K562 (cell line): Measurements from ENCODE around the gene ECT2L. TPM values are rescaled to one million over a fixed set of nuclear protein-coding genes. Genes with fewer than 3 reads are reported as not detected.

Source experiments
- ATAC-seq: fragments of 200-7000 bp; cut with Tn5 transposase; 3 replicates; pipeline ENCODE4 v1.9.1; 2020; ENCODE audit warnings: moderate library complexity
- BruUV-seq: library from RNA; stranded (reverse); fragments of 400-500 nt; replicated peaks from 2 replicates; lab custom pipeline; 2021; lab: Mats Ljungman, UMichigan
- CTCF ChIA-PET: fragments of 300-600 bp; formaldehyde crosslinking; extraction: SDS; loops from one replicate; lab custom pipeline; 2021; ENCODE audit warnings: low intra/inter-chr PET ratio; lab: Yijun Ruan, JAX
- POLR2A ChIA-PET: fragments of 300-600, 350-650 bp; sonication (Branson Sonifier 250); formaldehyde crosslinking; extraction: SDS; loops from one replicate; lab custom pipeline; 2021; ENCODE audit warnings: antibody characterized with exemption, inconsistent platforms; lab: Yijun Ruan, JAX
- DNase-seq, 4 experiments: peaks; one replicate each; pipeline versions ENCODE4 v3.0.0 to v3.0.0-alpha.2; 2011 to 2018; ENCODE audit warnings: low spot score in 3 of 4, mixed read lengths in 3 of 4; ENCODE audit errors: extremely low read depth in 1 of 4
- FAIRE-seq: peaks from 2 replicates; lab custom pipeline; 2011; peaks lifted over from hg19 to GRCh38; lab: Jason Lieb, UNC
- H2AFZ ChIP-seq: 2 replicates; pipeline ENCODE4 v1.6.0; 2011; ENCODE audit warnings: low read depth, low read length, control low read depth, inconsistent platforms
- H3K27ac ChIP-seq: fragments of 200-600 bp; 3 replicates; pipeline ENCODE4 v1.8.0; 2011; ENCODE audit warnings: low read depth, mild to moderate bottlenecking, control low read depth, inconsistent platforms, low read length, moderate library complexity, mixed read lengths; ENCODE audit errors: extremely low read depth
- H3K27me3 ChIP-seq, 2 experiments: fragments of 300-600 bp in 1 of 2; 2 replicates in 1 of 2; 3 replicates in 1 of 2; pipeline versions ENCODE4 v1.6.0 to v1.8.0; 2011; ENCODE audit warnings: inconsistent platforms in 2 of 2, low read length in 2 of 2, mild to moderate bottlenecking in 1 of 2, mixed read lengths in 1 of 2, moderate library complexity in 1 of 2; ENCODE audit not compliant: control insufficient read depth in 2 of 2, insufficient read depth in 2 of 2
- H3K36me3 ChIP-seq: fragments of 300-600 bp; 3 replicates; pipeline ENCODE4 v1.8.0; 2011; ENCODE audit warnings: mild to moderate bottlenecking, low read length, inconsistent platforms; ENCODE audit not compliant: control insufficient read depth, insufficient read depth
- H3K4me1 ChIP-seq, 2 experiments: fragments of 200-600 bp in 1 of 2; replicated peaks in 1 of 2; 2 replicates in 1 of 2; 3 replicates in 1 of 2; pipeline versions ENCODE4 v1.5.1 to v1.8.0; 2011; ENCODE audit warnings: inconsistent platforms in 2 of 2, low read length in 2 of 2, mild to moderate bottlenecking in 1 of 2, mixed read lengths in 1 of 2, moderate library complexity in 1 of 2; ENCODE audit not compliant: control insufficient read depth in 2 of 2, insufficient read depth in 2 of 2
- H3K4me2 ChIP-seq: 2 replicates; pipeline ENCODE4 v1.6.1; 2011; ENCODE audit warnings: low read length, control low read depth, inconsistent platforms, mixed read lengths; ENCODE audit not compliant: insufficient read depth
- H3K4me3 ChIP-seq: fragments of 200-600 bp; sonication (generic), shearing (Covaris generic); 2 replicates; pipeline ENCODE4 v1.5.1; 2016; ENCODE audit warnings: control low read depth, inconsistent platforms
- H3K79me2 ChIP-seq: fragments of 200-600 bp; 3 replicates; pipeline ENCODE4 v1.8.0; 2011; ENCODE audit warnings: low read length, inconsistent platforms; ENCODE audit not compliant: control insufficient read depth, insufficient read depth
- H3K9ac ChIP-seq, 2 experiments: 2 replicates each; pipeline versions ENCODE4 v1.6.0 to v1.6.1; 2011; ENCODE audit warnings: low read depth in 2 of 2, low read length in 2 of 2, control low read depth in 1 of 2, inconsistent platforms in 1 of 2, mild to moderate bottlenecking in 1 of 2, mixed read lengths in 1 of 2; ENCODE audit not compliant: insufficient read depth in 1 of 2
- H3K9me1 ChIP-seq: one replicate; pipeline ENCODE4 v1.6.0; 2011; ENCODE audit warnings: inconsistent platforms, mild to moderate bottlenecking, low read length, moderate library complexity; ENCODE audit not compliant: control insufficient read depth, insufficient read depth
- H3K9me3 ChIP-seq: replicated peaks from 2 replicates; pipeline ENCODE4 v1.5.1; 2011; ENCODE audit warnings: low read depth, low read length, inconsistent platforms; ENCODE audit not compliant: control insufficient read depth, insufficient read depth
- H4K20me1 ChIP-seq: replicated peaks from 2 replicates; pipeline ENCODE4 v1.6.1; 2011; ENCODE audit warnings: low read length, inconsistent platforms, mixed read lengths; ENCODE audit not compliant: control insufficient read depth, insufficient read depth
- BRD4 ChIP-seq: fragments of 200-600 bp; sonication (generic); IDR thresholded peaks from 2 replicates; pipeline ENCODE4 v1.6.1; 2017; ENCODE audit warnings: inconsistent platforms
- CBX8 ChIP-seq: fragments of 200-600 bp; sonication (generic); IDR thresholded peaks from 2 replicates; pipeline ENCODE4 v1.6.1; 2012; ENCODE audit warnings: borderline replicate concordance, mixed run types, low read depth, mild to moderate bottlenecking, moderate library complexity, mixed read lengths, low read length, control low read depth, inconsistent platforms; ENCODE audit not compliant: poor library complexity, severe bottlenecking; ENCODE audit errors: extremely low read depth
- CEBPG ChIP-seq, 3 experiments: fragments of 200-800 bp in 1 of 3; sonication (Bioruptor generic) in 1 of 3; sonication (generic) in 1 of 3; formaldehyde crosslinking in 1 of 3; IDR thresholded peaks in 2 of 3; conservative IDR thresholded peaks in 1 of 3; 2 replicates each; pipeline versions ENCODE4 v1.6.1 to v1.8.0; 2016 to 2022; ENCODE audit warnings: missing compliant biosample characterization in 2 of 3, missing genetic modification characterization in 2 of 3, mild to moderate bottlenecking in 1 of 3, missing genetic modification reagents in 1 of 3
- E2F3 ChIP-seq: fragments of 250-450 bp; sonication (Bioruptor Pico); IDR thresholded peaks from 2 replicates; pipeline ENCODE4 v1.4.0; 2020; ENCODE audit warnings: mild to moderate bottlenecking
- HCFC1 ChIP-seq: IDR thresholded peaks from 2 replicates; pipeline ENCODE4 v1.6.1; 2012; ENCODE audit warnings: low read depth, low read length, improper control_type of control experiment
- HDAC3 ChIP-seq: fragments of 450-650 bp; IDR thresholded peaks from 2 replicates; pipeline ENCODE4 v1.6.1; 2018; ENCODE audit warnings: borderline replicate concordance, mild to moderate bottlenecking, moderate library complexity; ENCODE audit not compliant: partially characterized antibody
- PHB ChIP-seq: fragments of 250-450 bp; sonication (Bioruptor Pico); IDR thresholded peaks from 2 replicates; pipeline ENCODE4 v1.5.0; 2021
- PHF21A ChIP-seq: fragments of 450-650 bp; IDR thresholded peaks from 2 replicates; pipeline ENCODE4 v1.6.1; 2017; ENCODE audit warnings: low read depth, borderline replicate concordance
- POLR2G ChIP-seq: fragments of 200-400 bp; formaldehyde crosslinking; IDR thresholded peaks from 2 replicates; pipeline ENCODE4 v1.6.1; 2017; ENCODE audit warnings: low read depth, mild to moderate bottlenecking, antibody characterized with exemption, low read length, moderate library complexity
- SNRNP70 ChIP-seq: fragments of 200-400 bp; formaldehyde crosslinking; optimal IDR thresholded peaks from 2 replicates; pipeline ENCODE3; 2017; ENCODE audit warnings: low read depth, low read length
- TAF7 ChIP-seq: fragments of 450-650 bp; IDR thresholded peaks from 2 replicates; pipeline ENCODE4 v1.6.1; 2016; ENCODE audit warnings: missing genetic modification characterization, missing compliant biosample characterization
- XRCC5 ChIP-seq: fragments of 200-400 bp; formaldehyde crosslinking; IDR thresholded peaks from 2 replicates; pipeline ENCODE4 v1.6.1; 2017; ENCODE audit warnings: low read depth, mild to moderate bottlenecking, low read length
- ZNF311 ChIP-seq: fragments of 250-450 bp; sonication (Bioruptor Pico); IDR thresholded peaks from 2 replicates; pipeline ENCODE4 v1.4.0; 2020; ENCODE audit warnings: mild to moderate bottlenecking, moderate library complexity
- ZNF586 ChIP-seq: fragments of 450-650 bp; formaldehyde crosslinking; conservative IDR thresholded peaks from 2 replicates; pipeline ENCODE4 v1.4.0; 2020; ENCODE audit warnings: mild to moderate bottlenecking, moderate library complexity
- ZNF830 ChIP-seq: fragments of 250-450 bp; sonication (Bioruptor Pico); IDR thresholded peaks from 2 replicates; pipeline ENCODE4 v1.5.0; 2021; ENCODE audit warnings: mild to moderate bottlenecking
- WGBS: fragments of 100-300 bp; shearing (Covaris generic); methylation state at CpG from one replicate; pipeline ENCODE4 v1.1.6; 2016; ENCODE audit warnings: low coverage, mixed read lengths; ENCODE audit not compliant: insufficient coverage; ENCODE audit errors: missing lambda C conversion rate; 5-methylcytosine and 5-hydroxymethylcytosine counted together
- in situ Hi-C: fragments of 300-500 bp; cut with MboI; formaldehyde crosslinking; loops from 4 replicates; pipeline ENCODE4 v1.15.0; 2018; ENCODE audit warnings: inconsistent platforms, mixed read lengths
- intact Hi-C: fragments of 100-400 bp; cut with micrococcal nuclease; formaldehyde crosslinking; loops from 2 replicates; pipeline ENCODE4 v1.14.2; 2022
- polyA plus RNA-seq, 8 experiments: library from polyadenylated mRNA; depleted of rRNA in 4 of 8; stranded (reverse) in 5 of 8; unstranded in 3 of 8; fragments of >200 nt; fragmentation: Nextera tagmentation in 2 of 8; fragmentation: Illumina TruSeq in 1 of 8; extraction: Ambion mirVana in 2 of 8; extraction: Trizol in 1 of 8; gene quantifications; 2 replicates each; pipeline versions ENCODE4 v1.2.1 to v1.2.3, GENCODE V29; 2011 to 2014; ENCODE audit warnings: inconsistent platforms in 1 of 8, missing spikeins in 1 of 8
- total RNA-seq, 7 experiments: library from RNA; depleted of rRNA in 6 of 7; stranded (reverse); fragments of >200 nt in 6 of 7; fragmentation: Illumina TruSeq in 2 of 7; extraction: Trizol in 2 of 7; gene quantifications; 2 replicates each; pipeline versions ENCODE4 v1.2.1 to v1.2.3, GENCODE V29; 2011 to 2021; ENCODE audit warnings: low replicate concordance in 1 of 7
- TF ChIP-seq, protein P1 (sequence below): fragments of 450-650 bp; formaldehyde crosslinking; IDR thresholded peaks from 2 replicates; pipeline ENCODE4 v1.4.0; 2022; ENCODE audit warnings: missing genetic modification characterization
- TF ChIP-seq, protein P2 (sequence below): sonication (generic); formaldehyde crosslinking; IDR thresholded peaks from 2 replicates; pipeline ENCODE4 v1.9.0; 2022; ENCODE audit warnings: mild to moderate bottlenecking, missing genetic modification reagents

The ECT2L gene
- total and polyA plus RNA-seq, 9 of the 15 experiments (the other 6 are each of a cell fraction or from before 2014, with no cell fraction given) = 0.03 to 0.04 TPM; not detected in 7

DNA sequence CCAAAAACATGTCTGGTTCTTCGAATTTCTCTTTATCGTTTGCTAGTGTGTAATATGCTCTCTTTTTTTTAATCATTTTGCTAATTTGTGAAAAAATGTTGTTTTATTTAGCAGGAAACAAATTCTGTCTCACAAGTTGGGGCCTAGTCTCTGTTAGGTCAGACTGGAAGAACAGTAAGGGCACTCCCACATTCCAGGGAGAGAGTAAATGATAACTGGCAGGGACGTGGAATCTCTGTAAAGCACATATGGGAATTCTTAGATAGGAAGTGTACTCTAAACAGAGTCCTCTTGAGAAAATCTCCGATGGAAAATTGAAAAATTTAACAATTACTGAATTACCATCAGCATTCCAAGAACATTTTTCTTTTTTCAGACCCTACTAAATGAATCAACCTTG lies 38.8 kb upstream of the ECT2L start:
- intact Hi-C loops (no loop called here), in situ Hi-C loops (no loop called here)
- Histone ChIP-seq H3K9me3 (no peaks in the 10 kb centered on the region), H3K4me2 (no peak overlapping the region), H3K4me1 (no peaks in the 10 kb centered on the region), H3K9me1 (no peaks in the 10 kb centered on the region), H4K20me1 (no peaks in the 10 kb centered on the region), H3K27me3 (peaks cover 0 to 10% of the 10 kb centered on the region in 2 experiments; a peak in 2 of 5 replicates), H3K79me2 (no peaks in the 10 kb centered on the region), H3K9ac (no peak overlapping the region), H2AFZ (no peak overlapping the region), H3K27ac (no peak overlapping the region), H3K4me3 (no peak overlapping the region), H3K36me3 (no peaks in the 10 kb centered on the region)
- no TSS peak for BruUV-seq
- FAIRE-seq (no peak), DNase-seq (no peak), ATAC-seq (no peak)
- CTCF ChIA-PET = no interaction called here
- WGBS = 0% methylated on average over 4 of the region's 4 CpGs
- TF ChIP-seq CBX8 (no peak), ZNF311 (CRISPR knock-in tag) (no peak), E2F3 (CRISPR knock-in tag) (no peak), SNRNP70 (no peak), ZNF830 (CRISPR knock-in tag) (no peak), CEBPG (CRISPR knock-in tag; IDR thresholded peaks at IDR 0.05) (no peak), CEBPG (tag; conservative IDR thresholded peaks at IDR 0.05 in 1 of 2, IDR thresholded peaks at IDR 0.05 in 1 of 2) (no peak), HCFC1 (no peak), TAF7 (tag) (no peak), POLR2G (no peak), XRCC5 (no peak), BRD4 (no peak), PHF21A (no peak), HDAC3 (no peak), PHB (CRISPR knock-in tag) (no peak), ZNF586 (CRISPR knock-in tag) (no peak)
- TF ChIP-seq, protein P1, sequence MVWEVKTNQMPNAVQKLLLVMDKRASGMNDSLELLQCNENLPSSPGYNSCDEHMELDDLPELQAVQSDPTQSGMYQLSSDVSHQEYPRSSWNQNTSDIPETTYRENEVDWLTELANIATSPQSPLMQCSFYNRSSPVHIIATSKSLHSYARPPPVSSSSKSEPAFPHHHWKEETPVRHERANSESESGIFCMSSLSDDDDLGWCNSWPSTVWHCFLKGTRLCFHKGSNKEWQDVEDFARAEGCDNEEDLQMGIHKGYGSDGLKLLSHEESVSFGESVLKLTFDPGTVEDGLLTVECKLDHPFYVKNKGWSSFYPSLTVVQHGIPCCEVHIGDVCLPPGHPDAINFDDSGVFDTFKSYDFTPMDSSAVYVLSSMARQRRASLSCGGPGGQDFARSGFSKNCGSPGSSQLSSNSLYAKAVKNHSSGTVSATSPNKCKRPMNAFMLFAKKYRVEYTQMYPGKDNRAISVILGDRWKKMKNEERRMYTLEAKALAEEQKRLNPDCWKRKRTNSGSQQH (CRISPR knock-in tag) = no peak
- TF ChIP-seq, protein P2, sequence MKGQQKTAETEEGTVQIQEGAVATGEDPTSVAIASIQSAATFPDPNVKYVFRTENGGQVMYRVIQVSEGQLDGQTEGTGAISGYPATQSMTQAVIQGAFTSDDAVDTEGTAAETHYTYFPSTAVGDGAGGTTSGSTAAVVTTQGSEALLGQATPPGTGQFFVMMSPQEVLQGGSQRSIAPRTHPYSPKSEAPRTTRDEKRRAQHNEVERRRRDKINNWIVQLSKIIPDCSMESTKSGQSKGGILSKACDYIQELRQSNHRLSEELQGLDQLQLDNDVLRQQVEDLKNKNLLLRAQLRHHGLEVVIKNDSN = no peak
- POLR2A ChIA-PET = no interaction called here
